HL-60/S4 (cell line): ENCODE results near the gene ADAM33.

ENCODE experiments used
- in situ Hi-C: fragments of 300-500 bp; cut with MboI; formaldehyde crosslinking; loops from 2 replicates; pipeline ENCODE4 v1.14.3; 2022; ENCODE audit warnings: low sequenced_read_pairs

ADAM33 gene

DNA sequence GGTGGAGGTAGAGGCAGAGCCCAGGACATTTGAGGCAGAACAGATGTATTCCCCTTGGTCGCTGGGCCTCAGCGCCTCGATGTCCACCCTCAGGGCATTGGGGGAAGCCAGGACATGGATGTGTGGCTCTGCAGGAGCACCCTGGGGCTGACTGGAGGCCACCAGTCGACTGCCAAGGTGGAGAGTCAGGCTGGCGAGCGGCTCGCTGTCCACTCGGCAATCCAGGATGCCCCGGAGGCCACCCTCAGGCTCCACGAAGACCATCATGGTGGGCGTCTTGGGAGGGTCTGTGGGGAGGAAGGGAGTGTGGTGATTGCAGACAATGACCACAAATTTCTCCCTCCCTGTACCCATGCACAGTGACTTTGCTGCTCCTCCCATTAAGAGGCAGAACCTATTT lies 8.2 kb upstream of the ADAM33 start:
- in situ Hi-C loops = loop anchor here (25.0 kb wide), 1 partner anchor 897 kb away; no protein-coding TSS in a partner anchor

DNA sequence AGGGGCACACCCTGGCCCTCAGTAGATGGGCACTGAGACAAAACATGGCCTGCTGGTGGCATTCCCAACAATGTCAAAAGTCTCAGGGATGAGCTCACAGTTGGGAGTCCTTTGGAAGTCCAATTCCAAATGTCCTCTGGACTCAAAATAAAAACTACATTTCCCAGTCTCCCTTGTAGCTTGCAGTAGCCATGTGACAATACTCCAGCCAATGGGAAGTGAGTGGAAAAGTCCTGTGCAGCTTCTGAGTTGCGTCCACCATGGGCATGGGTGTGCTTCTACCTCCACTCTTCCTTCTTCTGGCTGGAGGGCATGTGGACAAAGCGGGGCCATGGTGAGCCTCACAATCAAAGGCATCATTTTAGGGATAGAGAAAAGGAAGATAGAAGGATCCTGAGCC lies 5.8 kb upstream of the ADAM33 start:
- in situ Hi-C loops = loop anchor here (25.0 kb wide), 1 partner anchor 900 kb away; no protein-coding TSS in a partner anchor

DNA sequence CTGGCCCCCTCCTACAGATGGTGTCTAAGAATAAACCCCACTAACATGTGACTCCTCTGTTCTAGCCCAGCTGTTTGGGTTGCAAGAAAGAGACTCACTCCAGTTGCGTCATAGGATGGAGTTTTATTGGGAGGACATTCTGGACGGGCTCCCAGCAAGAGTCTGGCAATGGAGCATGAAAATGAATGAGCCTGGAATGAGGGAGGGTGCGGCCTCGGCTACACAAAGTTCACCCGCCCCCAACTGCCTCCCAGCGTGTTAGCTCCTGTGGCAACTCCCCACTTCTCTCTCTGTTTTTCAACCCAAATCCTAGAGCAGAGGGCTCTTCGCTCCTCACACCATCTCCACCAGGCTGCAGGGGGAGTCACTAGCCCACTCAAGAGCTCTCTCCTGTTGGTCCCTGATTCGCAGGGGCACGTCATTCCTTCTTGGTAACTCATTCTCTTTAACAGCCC lies 5.1 kb upstream of the ADAM33 start:
- in situ Hi-C loops = loop anchor here (25.0 kb wide), 1 partner anchor 900 kb away; no protein-coding TSS in a partner anchor

DNA sequence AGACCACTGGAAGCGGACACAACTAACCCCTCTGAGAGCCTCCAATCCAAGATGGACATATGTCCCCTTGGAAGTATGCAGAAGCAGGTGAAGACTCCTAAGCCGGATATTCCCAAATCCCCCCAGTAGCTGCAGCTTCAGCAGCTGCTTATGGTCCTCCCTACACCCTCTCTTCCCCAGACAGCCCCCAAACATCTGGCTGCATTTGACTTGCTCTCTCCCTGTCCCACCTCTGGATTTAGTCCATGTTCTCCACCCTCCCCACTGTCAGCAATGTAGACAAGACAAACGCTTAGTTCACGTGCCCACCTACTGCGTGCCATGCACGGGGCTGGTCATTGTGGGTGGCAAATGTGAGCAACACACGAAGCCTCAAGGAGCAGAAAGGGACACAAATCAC lies 4.6 kb upstream of the ADAM33 start:
- in situ Hi-C loops = loop anchor here (25.0 kb wide), 1 partner anchor 901 kb away; no protein-coding TSS in a partner anchor

DNA sequence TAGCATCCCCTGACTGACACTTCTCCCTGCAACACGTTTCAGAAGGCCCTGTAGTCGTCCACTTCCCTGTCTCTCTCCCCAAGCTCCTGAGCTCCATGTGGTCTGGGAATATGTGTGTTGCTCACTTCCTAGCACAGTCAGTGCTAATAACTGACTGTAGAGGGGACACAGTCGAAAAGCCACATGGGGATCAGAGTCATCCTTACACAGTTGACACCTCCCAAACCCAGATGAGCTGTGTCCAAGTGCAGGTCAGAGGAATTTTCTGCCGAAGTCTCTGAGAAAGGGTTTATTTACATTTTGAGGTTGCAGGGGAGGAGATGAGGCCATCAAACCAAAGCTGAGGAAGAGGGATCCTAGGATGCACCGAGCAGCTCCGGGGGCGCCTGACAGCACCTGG lies 3.5 kb upstream of the ADAM33 start:
- in situ Hi-C loops = loop anchor here (25.0 kb wide), 1 partner anchor 902 kb away; no protein-coding TSS in a partner anchor

DNA sequence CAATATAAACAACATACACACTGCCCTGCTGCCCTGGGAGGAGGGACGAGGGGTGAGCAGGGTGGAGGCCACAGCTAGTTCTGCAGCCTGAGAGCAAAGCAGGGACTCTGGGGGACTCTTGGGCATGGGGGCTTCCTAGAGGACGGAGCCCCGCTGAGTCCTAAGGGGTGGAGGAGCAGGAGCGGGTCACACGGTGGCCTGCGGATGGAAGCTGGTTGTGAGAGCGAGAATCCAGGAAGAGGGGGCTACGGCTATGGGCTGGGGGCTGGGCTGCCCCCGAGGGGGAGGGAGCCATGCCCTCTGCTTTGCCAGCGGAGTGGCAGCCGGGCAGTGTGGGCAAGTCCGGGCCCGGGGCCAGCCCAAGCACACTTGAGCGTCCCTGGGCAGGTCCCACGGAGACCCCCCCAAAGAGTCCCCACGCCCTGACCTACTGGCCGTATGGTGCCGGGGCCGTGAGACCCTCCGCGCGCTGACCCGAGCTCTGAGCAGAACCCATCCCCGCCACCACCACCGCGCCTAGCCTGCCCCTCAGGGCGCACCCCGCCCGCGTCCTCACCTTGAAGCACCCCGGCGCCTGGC lies 369 bp downstream of the ADAM33 start:
- in situ Hi-C loops = loop anchor here (25.0 kb wide), 1 partner anchor 906 kb away; no protein-coding TSS in a partner anchor

DNA sequence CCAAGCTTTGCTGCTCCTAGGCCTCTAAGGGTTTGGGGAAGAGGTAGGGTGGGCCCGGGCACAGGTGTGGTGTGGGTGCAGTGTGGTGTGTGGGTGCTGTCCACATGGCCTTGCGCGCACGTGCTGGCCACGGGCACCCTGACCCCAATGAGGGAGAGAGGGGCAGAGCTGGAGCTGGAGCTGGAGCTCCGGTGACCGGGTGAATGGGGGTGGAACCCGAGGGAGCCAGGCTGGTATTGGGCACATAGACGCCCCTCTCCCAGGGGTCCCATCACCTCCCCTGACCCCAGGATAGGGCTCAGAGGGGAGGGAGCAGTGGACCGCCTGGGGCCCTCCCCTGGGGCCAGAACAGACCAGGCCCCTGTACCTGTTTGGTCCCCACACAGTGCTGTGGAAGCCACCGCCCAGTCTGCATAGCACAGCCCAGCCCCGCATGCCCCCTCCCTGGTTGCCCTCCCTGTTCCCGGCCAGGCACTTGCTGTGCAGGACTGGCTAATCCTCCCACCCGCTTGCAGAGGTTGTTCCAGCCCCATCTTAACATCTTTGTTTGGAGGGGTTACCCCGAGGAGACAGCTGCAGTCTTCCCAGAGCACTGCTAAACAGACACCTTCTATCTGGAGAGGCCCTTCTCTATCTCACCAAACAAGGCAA lies 984 bp downstream of the ADAM33 start:
- in situ Hi-C loops = loop anchor here (25.0 kb wide), 1 partner anchor 906 kb away; no protein-coding TSS in a partner anchor

DNA sequence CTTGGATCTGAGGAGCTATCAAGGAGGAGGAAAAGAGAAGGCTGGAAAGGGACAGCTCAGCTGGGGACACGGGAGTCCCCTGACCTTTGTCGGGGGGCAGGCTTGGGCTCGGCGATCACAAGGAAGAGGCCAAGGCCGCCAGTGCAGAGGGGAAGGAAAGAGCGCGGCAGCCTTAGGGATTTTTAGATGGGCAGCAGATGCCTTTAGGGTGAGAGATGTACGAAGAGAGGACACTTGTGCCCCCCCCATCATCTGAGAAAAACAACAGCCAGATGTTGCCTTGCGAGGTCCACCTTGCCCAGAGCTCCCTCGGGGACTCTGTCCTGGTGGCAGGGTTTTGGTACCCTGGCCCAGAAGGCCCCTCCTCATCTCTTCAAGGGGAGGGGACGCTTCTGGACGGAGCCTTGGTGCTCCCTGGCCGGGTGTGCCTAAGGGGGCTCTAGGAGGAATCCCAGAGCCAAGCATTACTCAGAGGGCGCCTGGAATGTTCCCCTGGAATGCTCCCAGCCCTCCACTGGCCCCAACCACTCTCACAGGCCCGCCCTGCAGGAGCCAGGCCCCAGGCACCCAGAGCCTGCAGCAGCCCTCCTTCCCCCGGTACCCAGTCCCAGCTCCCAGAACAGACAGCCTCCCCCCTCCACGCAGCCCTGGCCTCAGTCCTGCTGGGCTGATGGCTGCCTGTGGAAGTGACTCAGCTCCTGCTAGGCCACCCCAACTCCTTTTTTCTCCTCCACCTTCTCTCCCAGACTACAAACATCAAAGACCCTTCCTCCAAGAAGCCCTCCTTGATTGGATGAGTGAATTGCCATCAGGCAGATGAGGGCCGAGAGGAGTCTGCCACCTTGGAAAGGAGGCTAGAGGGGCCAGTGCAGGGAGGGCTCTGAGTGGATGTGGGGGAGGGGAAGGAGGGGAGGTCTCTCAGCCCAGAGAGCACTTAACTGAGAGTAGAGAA lies 1.8 kb downstream of the ADAM33 start:
- in situ Hi-C loops = loop anchor here (25.0 kb wide), 1 partner anchor 907 kb away; no protein-coding TSS in a partner anchor

DNA sequence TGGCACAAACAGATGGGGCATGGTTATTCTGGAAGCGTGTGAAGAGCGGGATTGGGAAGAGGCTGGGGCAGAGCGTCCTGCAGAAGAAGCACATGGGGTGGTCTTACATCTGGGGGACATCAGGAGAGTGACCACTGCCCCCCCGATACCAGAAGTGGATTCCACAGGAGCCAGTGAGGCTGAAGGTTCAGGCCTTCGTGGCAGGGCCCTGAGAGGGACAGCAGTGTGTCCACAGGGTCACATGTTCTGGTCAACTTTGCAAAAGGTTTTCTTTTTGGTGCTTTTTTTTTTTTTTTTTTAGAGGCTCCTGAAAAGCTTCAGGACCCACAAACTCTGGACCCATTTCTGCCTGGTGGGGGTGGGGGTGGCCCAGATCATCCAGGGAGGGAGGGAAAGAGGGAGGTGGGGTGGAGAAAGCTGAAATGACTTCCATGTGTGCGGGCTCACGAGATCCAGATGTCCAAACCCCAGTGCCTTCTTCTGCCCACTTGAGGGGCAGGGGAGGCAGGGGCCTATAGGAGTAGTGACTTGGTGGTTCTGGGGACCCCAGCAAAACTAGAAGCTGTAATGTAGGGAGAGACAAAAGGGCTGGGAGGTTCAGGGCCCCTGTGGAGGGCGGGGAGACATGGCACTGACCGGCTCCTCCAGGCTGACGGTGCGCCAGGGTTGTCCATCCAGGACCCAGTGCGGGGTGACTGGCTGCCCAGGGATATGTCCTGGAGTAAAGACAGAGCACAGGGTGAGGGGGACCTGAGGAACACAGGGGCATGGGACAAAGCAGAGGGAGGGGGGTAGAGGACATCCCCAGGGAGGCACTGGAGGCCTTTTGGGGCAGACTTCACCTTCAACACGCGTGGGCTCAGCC lies 2.7 kb downstream of the ADAM33 start:
- in situ Hi-C loops = loop anchor here (25.0 kb wide), 1 partner anchor 908 kb away; no protein-coding TSS in a partner anchor

DNA sequence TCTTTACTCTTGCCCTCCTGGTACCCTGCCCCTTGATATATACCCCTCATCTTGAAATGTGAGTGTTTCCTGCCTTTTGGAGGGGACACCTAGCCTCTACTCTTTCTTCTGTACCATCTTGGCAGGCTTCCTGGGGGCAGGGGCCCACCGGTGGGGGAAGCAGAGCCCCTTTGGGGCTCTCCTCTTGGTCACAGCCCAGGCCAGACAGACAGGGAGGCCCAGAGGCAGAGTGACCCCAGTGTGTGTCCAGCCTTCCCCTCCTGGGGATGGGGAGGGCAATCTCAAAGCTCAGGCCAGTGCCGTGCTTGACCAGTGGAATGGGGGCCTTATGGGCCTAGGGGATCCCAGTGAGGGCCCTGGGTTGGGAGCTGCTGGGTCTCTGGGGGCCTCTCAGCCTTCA lies 3.6 kb downstream of the ADAM33 start:
- in situ Hi-C loops = loop anchor here (25.0 kb wide), 1 partner anchor 909 kb away; no protein-coding TSS in a partner anchor

DNA sequence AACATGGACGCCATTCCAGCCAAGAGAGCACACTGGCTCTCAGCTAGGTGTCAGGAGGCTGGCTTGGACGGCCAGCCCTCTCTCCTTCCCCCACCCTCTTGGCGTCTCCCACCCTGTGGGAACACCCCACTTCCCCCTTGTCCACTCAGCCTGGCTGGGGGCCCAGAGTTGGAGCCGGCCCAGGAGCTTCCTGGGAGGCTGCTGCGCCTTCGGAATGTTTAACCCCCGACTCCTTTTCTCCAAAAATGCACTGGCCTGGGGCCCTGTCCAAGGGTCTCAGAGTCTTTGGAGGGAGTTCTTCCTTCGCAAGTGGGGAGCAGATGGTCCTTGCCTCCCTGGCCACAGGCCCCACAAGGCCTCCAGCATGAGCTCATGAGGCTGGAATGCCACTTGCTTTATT lies 4.1 kb downstream of the ADAM33 start:
- in situ Hi-C loops = loop anchor here (25.0 kb wide), 1 partner anchor 910 kb away; no protein-coding TSS in a partner anchor

DNA sequence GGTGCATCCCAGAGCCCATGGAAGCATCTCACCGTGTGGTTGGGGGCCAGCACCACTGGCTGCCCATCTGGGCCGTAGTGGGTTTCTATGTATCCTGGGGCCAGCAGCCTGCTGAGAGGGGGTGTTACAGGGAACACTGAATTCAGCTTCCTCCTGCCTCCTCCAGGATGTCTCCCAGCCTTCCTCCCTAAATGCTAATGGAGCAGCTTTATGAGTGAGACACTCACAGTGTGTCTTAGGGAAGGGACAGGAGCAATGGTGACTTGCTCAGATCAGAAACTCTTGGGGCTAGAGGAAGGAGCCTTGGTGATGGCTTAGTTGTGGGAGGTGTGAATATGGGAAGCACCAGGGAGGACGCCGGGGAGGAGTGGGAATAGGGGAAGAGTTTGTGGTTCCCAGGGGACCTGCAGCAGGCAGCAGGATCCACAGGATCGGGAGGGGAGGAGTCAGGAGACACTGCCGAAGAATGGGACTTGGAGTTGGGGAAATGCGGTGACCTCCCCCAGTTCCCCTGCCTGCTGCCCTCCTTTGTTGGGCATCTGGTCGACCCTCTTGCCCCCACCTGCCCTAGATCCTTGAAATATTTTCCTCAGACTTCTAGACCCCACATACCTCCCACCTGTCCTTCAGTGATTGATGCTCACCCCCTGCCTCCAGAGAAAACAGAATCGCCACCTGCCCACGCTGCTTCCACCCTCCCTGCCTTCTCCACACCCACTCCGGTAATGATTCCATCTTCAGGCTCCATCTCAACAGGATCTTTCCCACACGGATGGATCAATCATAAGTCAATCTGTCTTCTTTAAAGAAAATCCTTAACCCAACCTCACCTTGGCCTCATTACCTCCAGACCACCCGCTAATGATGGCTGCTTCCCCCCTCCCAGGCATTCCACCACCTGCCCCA lies 6.6 kb downstream of the ADAM33 start:
- in situ Hi-C loops = loop anchor here (25.0 kb wide), 1 partner anchor 912 kb away; no protein-coding TSS in a partner anchor

DNA sequence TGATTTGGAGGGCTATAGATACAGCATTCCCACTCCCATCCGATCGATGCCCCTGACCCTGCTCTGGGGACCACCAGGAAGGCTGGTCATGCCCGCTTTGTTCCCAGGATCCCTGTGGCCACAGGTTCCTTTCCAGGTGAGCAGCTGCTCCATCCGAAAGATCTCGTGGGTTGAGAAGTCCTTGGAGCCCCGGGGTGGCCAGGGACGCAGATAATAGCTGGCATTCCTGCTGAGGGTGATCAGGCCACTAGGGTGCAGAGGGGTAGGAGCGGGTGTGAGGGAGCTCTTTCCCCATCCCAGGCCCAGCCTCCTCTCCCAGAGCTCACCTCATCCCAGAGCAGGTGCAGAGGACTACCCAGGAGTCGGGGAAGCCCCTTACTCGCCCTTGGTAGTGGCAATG lies 7.4 kb downstream of the ADAM33 start:
- in situ Hi-C loops = no loop called here

DNA sequence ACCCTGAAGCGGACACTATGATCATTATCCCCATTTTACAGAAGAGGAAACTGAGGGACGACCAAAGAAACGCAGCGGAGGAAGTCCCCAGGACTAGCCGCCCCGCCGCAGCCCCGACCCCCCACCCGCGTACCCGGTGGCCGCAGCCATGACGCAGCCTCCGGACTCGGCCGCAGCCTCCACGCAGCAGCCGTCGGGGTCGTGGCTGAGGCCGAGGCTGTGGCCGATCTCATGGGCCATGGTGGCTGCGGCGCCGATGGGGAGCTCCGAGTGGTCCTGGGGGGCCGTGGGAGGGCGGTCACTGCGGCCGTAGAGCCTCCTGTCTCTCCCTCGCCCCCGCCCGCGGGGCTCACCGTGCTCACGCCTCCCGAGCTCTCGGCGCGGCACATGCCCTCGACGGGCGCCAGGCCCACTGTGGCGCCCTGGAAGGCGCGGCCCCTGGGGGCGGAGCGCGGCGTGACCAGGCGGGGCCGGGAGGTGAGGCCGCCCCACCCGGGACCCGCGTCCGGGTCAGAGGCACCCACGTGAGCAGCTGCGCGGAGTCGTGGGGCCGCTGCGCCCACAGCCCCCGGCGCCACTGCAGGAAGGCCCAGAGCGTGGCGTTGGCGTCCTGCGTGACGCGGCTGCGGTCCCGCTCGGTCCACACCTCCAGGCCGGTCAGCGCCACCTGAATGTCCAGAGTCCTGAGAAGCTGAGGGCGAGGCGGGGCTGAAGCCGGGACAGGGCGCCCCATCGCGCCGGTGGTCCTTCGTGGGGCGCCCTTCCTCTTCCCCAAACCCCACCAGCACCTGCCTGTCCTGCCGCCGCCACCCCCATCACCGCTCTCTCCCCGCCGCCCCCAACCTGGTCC lies 8.4 kb downstream of the ADAM33 start:
- in situ Hi-C loops = no loop called here

DNA sequence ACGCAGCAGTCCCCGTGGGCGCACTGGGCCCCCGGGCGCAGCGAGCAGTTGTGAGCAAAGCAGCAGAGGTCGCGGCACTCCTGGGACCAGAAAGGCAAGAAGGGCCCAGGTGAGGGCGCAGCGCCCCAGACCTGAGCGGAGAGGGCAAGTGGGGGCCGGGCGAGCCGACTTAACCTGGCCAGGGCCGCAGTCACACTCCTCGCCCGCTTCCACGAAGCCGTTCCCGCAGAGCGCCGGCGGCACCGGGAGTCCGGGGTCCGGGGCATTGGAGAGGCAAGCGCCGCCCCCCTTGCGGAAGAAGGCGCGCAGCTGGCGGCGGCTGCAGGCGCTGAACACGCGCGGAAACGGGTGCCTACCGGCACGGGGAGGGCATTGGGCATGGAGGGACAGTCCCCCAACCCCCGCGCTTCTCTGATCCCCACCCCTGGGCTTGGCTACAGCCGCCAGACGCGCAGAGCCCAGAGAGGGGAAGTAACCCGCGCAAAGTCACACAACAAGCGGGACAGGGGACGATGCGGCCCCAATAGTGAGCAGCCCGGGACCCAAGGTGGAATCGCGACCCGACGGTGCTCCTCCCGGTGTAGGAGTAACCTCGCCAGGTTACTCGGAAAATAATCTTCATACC lies 9.2 kb downstream of the ADAM33 start:
- in situ Hi-C loops = no loop called here

DNA sequence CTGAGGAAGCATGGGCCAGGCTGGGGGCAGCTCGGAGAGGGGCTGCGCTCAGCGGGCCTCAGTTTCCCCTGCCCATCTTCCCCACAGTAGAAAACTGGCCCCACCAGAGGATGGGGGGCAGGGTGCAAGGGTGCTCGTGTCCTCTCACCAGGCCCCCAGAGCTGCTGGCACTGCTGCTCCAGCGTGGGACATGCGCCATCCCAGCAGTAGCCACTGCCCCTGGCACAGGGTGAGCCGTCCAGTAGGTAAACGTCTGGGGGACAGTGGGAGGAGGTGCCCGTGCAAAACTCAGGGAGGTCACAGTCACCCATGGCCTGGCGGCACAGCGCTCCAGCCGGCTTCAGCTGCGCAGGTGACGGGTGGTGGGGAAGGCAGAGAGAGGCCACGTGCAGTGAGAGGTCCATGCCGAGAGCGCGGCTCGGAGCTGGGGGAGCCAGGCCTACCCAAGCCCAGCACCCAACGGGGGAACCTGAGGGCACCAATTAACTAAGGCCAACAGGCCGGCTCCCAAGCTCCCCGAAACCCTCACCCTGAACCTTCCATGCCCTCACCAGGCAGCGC lies 9.7 kb downstream of the ADAM33 start:
- in situ Hi-C loops = no loop called here

DNA sequence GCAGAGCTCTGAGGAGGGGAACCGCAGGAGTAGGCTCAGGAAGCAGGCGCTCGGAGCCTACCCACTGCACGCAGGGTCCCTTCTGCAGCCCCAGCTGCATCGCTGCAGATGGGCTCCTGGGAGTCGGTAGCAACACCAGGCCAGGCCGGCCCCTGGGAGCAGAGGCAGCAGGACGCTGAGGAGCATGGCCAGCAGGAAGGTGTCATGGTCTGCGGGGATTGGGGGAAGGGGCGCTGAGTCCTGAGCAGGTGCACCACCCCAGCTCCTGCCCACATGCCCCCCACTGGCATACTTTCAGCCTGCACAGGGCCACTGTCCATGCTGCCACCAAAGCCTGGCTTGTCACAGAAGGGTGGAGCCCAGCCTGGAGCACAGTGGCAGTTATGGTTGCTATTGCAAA lies 10.9 kb downstream of the ADAM33 start:
- in situ Hi-C loops = no loop called here
